ENCODE data around the gene SCAF1.

DNA sequence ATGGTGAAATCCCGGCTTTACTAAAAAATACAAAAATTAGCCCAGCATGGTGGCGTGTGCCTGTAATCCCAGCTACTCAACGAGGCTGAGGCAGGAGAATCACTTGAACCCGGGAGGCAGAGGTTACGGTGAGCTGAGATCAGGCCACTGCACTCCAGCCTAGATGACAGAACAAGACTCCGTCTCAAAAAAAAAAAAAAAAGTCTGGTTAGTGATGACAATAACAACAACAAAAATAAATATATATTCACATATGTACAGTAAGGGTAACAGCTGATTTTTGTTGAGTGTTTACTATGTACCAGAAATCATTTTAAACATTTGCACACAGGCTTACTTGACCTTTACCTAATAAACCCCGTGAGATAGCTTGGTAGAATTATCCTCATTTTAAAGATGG, 25.1 kb upstream of the SCAF1 start:
- TF ChIP-seq, protein P1, sequence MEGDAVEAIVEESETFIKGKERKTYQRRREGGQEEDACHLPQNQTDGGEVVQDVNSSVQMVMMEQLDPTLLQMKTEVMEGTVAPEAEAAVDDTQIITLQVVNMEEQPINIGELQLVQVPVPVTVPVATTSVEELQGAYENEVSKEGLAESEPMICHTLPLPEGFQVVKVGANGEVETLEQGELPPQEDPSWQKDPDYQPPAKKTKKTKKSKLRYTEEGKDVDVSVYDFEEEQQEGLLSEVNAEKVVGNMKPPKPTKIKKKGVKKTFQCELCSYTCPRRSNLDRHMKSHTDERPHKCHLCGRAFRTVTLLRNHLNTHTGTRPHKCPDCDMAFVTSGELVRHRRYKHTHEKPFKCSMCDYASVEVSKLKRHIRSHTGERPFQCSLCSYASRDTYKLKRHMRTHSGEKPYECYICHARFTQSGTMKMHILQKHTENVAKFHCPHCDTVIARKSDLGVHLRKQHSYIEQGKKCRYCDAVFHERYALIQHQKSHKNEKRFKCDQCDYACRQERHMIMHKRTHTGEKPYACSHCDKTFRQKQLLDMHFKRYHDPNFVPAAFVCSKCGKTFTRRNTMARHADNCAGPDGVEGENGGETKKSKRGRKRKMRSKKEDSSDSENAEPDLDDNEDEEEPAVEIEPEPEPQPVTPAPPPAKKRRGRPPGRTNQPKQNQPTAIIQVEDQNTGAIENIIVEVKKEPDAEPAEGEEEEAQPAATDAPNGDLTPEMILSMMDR (IDR thresholded peaks at IDR 0.05), result no peak
- no peak for TF ChIP-seq POLR2A (IDR thresholded peaks at IDR 0.05)
